GM21786 (cell line): ENCODE measurements around the gene FSTL5.

Experiments used
- ATAC-seq: cut with Tn5 transposase; IDR thresholded peaks from one replicate; pipeline ENCODE4 v1.9.1; 2021; ENCODE audit not compliant: unreplicated experiment

FSTL5 gene

GRCh38 chr4:161937596-161937995 lies 226.2 kb downstream of the FSTL5 start:
- ATAC-seq = no peak

GRCh38 chr4:161936625-161937550 lies 226.9 kb downstream of the FSTL5 start:
- ATAC-seq = no peak

GRCh38 chr4:161931089-161931488 lies 232.7 kb downstream of the FSTL5 start:
- no peak for ATAC-seq

- ATAC-seq = no peak
Observed at GRCh38 chr4:161929956-161930355, 233.8 kb downstream of the FSTL5 start.

- no peak for ATAC-seq
Observed at GRCh38 chr4:161926033-161926828, 237.6 kb downstream of the FSTL5 start.

- no peak for ATAC-seq
Observed at GRCh38 chr4:161920304-161921052, 243.3 kb downstream of the FSTL5 start.

GRCh38 chr4:161919442-161920220 lies 244.2 kb downstream of the FSTL5 start:
- ATAC-seq = peak; percentile 78

- ATAC-seq = no peak
Observed at GRCh38 chr4:161916035-161916434, 247.8 kb downstream of the FSTL5 start.

- ATAC-seq = no peak
Observed at GRCh38 chr4:161907590-161907955, 256.2 kb downstream of the FSTL5 start.

- ATAC-seq = no peak
Observed at GRCh38 chr4:161906836-161907589, 256.8 kb downstream of the FSTL5 start.

GRCh38 chr4:161900110-161900509 lies 263.7 kb downstream of the FSTL5 start:
- no peak for ATAC-seq

GRCh38 chr4:161894493-161895167 lies 269.2 kb downstream of the FSTL5 start:
- ATAC-seq = no peak

- ATAC-seq = no peak
Observed at GRCh38 chr4:161894014-161894413, 269.8 kb downstream of the FSTL5 start.

GRCh38 chr4:161893566-161893965 lies 270.2 kb downstream of the FSTL5 start:
- no peak for ATAC-seq

- ATAC-seq = no peak
Observed at GRCh38 chr4:161892951-161893350, 270.8 kb downstream of the FSTL5 start.

GRCh38 chr4:161883157-161883556 lies 280.6 kb downstream of the FSTL5 start:
- ATAC-seq = no peak

- no peak for ATAC-seq
Observed at GRCh38 chr4:161881370-161881769, 282.4 kb downstream of the FSTL5 start.

- ATAC-seq = no peak
Observed at GRCh38 chr4:161869511-161869910, 294.3 kb downstream of the FSTL5 start.

- ATAC-seq = no peak
Observed at GRCh38 chr4:161856711-161857326, 307.0 kb downstream of the FSTL5 start.
